22Rv1 (cell line): Measurements from ENCODE around the gene CLDND2.

Experiments
- CTCF ChIP-seq: fragments of 450-650 bp; IDR thresholded peaks from 2 replicates; pipeline ENCODE4 v1.5.1; 2017; ENCODE audit warnings: mild to moderate bottlenecking
- ZFX ChIP-seq: fragments of 450-650 bp; IDR thresholded peaks from 2 replicates; pipeline ENCODE4 v1.6.1; 2017; ENCODE audit warnings: antibody characterized with exemption, borderline replicate concordance

GRCh38 chr19:51402117-51402516, 33.3 kb upstream of the CLDND2 start:
- TF ChIP-seq CTCF (no peak), ZFX (no peak)
